IgD-negative memory B cell (primary cell): ENCODE data around the gene DNAJB7. TPM values are rescaled to one million over a fixed set of nuclear protein-coding genes. Genes with fewer than 3 reads are reported as not detected.
"Not testable (repeated sequence)": the region's sequence is repeated elsewhere in the genome, so short reads cannot be mapped to it uniquely, and the experiment has no call there.

ENCODE experiments used
- H3K27ac Mint-ChIP-seq, 3 donors: one replicate each; pipeline ENCODE4 v1.8.0; 2020 to 2022; ENCODE audit warnings: mild to moderate bottlenecking in 3 of 3, mixed read lengths in 3 of 3, moderate library complexity in 1 of 3
- H3K27me3 Mint-ChIP-seq: one replicate; pipeline ENCODE4 v1.8.0; 2021; ENCODE audit warnings: mixed read lengths
- H3K36me3 Mint-ChIP-seq: one replicate; pipeline ENCODE4 v1.8.0; 2020; ENCODE audit warnings: mild to moderate bottlenecking, mixed read lengths
- H3K4me1 Mint-ChIP-seq, 3 donors: one replicate each; pipeline ENCODE4 v1.8.0; 2020 to 2022; ENCODE audit warnings: mixed read lengths in 3 of 3, mild to moderate bottlenecking in 1 of 3
- H3K4me3 Mint-ChIP-seq, 4 donors: one replicate each; pipeline ENCODE4 v1.8.0; 2020 to 2022; ENCODE audit warnings: mild to moderate bottlenecking in 4 of 4, mixed read lengths in 4 of 4, moderate library complexity in 3 of 4
- H3K9me3 Mint-ChIP-seq, 3 donors: one replicate each; pipeline ENCODE4 v1.8.0; 2020 to 2021; ENCODE audit warnings: mixed read lengths in 3 of 3, mild to moderate bottlenecking in 1 of 3
- polyA plus RNA-seq: library from polyadenylated mRNA; unstranded; fragments of 300-500 nt; fragmentation: Illumina TruSeq; gene quantifications from one replicate; pipeline ENCODE4 v1.2.3, GENCODE V29; 2021

Gene DNAJB7
- polyA plus RNA-seq, result 0.09 TPM

GRCh38 chr22:40862013-40862412, at the start of gene DNAJB7:
DNAJB7 (minus strand) TSS chr22:40862113; CDS start chr22:40861994, 119 bp downstream.
- Mint-ChIP-seq H3K4me1 (peaks cover 10 to 31% (median 21%) of the 10 kb centered on the region in 3 donors), H3K27ac (peak within 1 kb of the TSS in 1 of 3 donors; percentile 13), H3K4me3 (peak within 1 kb of the TSS; percentile 7 to 63 (median 29)), H3K36me3 (peaks cover 4% of the 10 kb centered on the region), H3K27me3 (no peaks in the 10 kb centered on the region), H3K9me3 (no peaks in the 10 kb centered on the region)

DNA sequence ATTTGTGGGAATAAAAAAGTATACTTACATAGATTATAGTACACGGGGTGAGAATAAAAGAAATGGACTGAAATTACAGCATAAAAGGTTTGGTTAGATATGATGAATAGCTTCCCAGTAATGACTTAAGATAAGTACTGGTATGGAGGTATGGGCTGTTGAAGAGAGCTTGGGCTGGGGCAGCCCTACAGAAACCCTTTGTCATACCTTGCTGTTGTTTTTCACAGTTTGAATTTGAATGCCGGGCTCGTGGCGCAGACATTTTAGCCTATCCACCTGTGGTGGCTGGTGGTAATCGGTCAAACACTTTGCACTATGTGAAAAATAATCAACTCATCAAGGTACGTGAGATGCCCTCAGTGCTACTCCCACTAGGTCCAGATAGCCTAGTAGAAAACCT, 47.0 kb upstream of the DNAJB7 start:
- H3K9me3 Mint-ChIP-seq, result no peaks in the 10 kb centered on the region
- H3K27ac Mint-ChIP-seq, result no peak overlapping the region
- H3K36me3 Mint-ChIP-seq, result no peaks in the 10 kb centered on the region
- H3K27me3 Mint-ChIP-seq, result no peaks in the 10 kb centered on the region
- H3K4me3 Mint-ChIP-seq, result no peak overlapping the region
- no peaks in the 10 kb centered on the region for H3K4me1 Mint-ChIP-seq

- Mint-ChIP-seq H3K4me3 (no peak overlapping the region), H3K9me3 (no peaks in the 10 kb centered on the region), H3K4me1 (peaks cover 2 to 3% (median 2%) of the 10 kb centered on the region in 3 donors), H3K36me3 (peaks cover 3% of the 10 kb centered on the region), H3K27me3 (no peaks in the 10 kb centered on the region), H3K27ac (no peak overlapping the region)
These were observed 42.2 kb upstream of the DNAJB7 start for GRCh38 chr22:40904101-40904500.

DNA sequence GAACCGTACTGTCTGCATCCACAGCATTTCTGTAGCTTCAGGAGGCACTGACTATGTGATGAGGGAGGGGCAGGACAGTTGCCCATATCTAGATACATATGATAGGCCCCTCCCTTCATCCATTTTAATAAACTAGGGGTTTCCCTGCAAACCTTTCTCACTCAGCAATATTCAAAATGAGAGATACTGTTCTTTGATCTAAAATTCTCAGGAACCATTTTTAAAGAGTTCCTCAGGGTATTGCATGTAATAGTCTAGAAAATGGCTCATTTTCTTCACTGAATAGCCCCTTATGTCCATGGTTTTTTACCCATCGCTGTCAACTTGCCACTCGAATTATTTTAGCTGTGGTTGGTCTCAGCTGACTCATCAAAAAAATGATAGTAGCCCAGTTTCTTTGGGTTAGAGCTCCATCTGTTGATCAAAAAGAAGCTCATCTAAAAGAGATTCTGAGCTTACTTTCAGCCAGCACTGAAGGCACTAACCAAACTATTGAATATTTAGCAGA, 37.0 kb upstream of the DNAJB7 start:
- Mint-ChIP-seq H3K4me3 (peak overlapping the region in 1 of 4 donors; percentile 4), H3K27me3 (no peaks in the 10 kb centered on the region), H3K4me1 (peaks cover 4 to 7% (median 5%) of the 10 kb centered on the region in 3 donors), H3K9me3 (no peaks in the 10 kb centered on the region), H3K27ac (peak overlapping the region in 1 of 3 donors; percentile 35), H3K36me3 (peaks cover 3% of the 10 kb centered on the region)

- H3K4me3 Mint-ChIP-seq, result no peak overlapping the region
- H3K27me3 Mint-ChIP-seq, result no peaks in the 10 kb centered on the region
- no peak overlapping the region for H3K27ac Mint-ChIP-seq
- H3K9me3 Mint-ChIP-seq, result no peaks in the 10 kb centered on the region
- H3K4me1 Mint-ChIP-seq, result peaks cover 4 to 7% (median 5%) of the 10 kb centered on the region in 3 donors
- no peaks in the 10 kb centered on the region for H3K36me3 Mint-ChIP-seq
These were observed 32.5 kb upstream of the DNAJB7 start for GRCh38 chr22:40894417-40894816.

- H3K4me1 Mint-ChIP-seq, result peaks cover 0 to 1% (median 0%) of the 10 kb centered on the region in 3 donors
- peaks cover 3% of the 10 kb centered on the region for H3K36me3 Mint-ChIP-seq
- H3K27ac Mint-ChIP-seq, result no peak overlapping the region
- no peaks in the 10 kb centered on the region for H3K9me3 Mint-ChIP-seq
- no peak overlapping the region for H3K4me3 Mint-ChIP-seq
- H3K27me3 Mint-ChIP-seq, result no peaks in the 10 kb centered on the region
These were observed 29.0 kb upstream of the DNAJB7 start for GRCh38 chr22:40890881-40891280.

DNA sequence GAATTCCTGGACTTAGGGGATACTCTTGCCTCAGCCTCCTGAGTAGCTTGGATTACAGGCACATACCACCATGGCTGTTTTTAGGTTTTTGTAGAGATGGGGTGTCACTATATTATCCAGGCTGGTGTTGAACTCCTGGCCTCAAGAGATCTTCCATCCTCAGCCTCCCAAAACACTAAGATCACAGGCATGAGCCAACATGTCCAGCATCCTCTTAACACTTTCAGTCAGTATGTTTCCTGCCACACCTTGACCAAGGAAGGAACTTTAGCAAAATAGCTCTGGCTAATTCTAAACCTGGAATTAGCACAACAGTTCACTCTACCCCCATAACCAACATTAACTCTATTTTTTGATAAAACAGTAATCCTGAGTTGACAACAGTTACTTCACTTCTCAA, 27.2 kb upstream of the DNAJB7 start:
- Mint-ChIP-seq H3K36me3 (peaks cover 3% of the 10 kb centered on the region), H3K27ac (peak overlapping the region in 1 of 3 donors; percentile 68), H3K4me1 (peaks cover 0 to 1% (median 0%) of the 10 kb centered on the region in 3 donors), H3K4me3 (no peak overlapping the region), H3K27me3 (no peaks in the 10 kb centered on the region), H3K9me3 (no peaks in the 10 kb centered on the region)

DNA sequence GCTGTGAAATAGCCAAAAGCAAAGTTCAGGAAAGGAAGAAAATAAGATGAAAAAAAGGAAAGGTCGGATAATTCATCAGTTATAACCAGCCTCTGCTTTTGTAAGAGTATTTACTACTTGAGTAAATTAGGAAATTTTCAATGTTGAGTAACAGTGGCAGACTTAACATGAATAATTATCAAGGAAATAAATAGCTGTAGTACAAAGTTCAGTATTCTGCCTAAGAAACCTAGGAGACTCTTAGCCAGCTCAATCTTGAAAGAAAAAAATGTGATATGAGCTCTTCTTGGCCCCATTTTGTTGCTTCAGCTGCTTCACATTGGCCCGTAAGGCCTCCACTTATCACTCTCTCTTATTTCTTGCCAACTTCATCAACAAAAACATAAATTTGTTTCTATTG, 17.0 kb upstream of the DNAJB7 start:
- Mint-ChIP-seq H3K27ac (no peak overlapping the region), H3K9me3 (no peaks in the 10 kb centered on the region), H3K4me3 (no peak overlapping the region), H3K27me3 (no peaks in the 10 kb centered on the region), H3K4me1 (peaks cover 0 to 4% (median 2%) of the 10 kb centered on the region in 3 donors), H3K36me3 (peaks cover 1% of the 10 kb centered on the region)

DNA sequence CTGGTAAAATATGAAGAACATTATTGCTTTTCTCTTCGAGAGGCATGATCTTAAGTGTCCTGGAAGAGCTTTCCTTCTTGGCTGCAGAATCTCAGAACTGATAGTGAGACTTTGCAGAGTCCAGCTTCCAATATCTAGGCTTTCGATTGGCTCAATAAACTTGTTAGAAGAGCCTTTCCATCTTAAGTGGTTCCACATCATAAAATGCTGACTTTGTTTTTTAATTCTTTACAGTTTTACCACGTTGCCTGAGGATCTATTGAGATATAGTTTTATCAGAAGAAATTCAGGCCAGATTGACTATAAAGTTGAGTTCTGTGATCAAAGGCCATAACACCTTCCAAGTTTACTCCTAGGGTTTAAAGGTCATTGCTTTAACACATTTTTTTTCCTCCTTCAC, 15.6 kb upstream of the DNAJB7 start:
- H3K27ac Mint-ChIP-seq, result no peak overlapping the region
- H3K27me3 Mint-ChIP-seq, result no peaks in the 10 kb centered on the region
- H3K4me3 Mint-ChIP-seq, result no peak overlapping the region
- H3K36me3 Mint-ChIP-seq, result peaks cover 1% of the 10 kb centered on the region
- H3K9me3 Mint-ChIP-seq, result no peaks in the 10 kb centered on the region
- peaks cover 0 to 4% (median 2%) of the 10 kb centered on the region in 3 donors for H3K4me1 Mint-ChIP-seq

DNA sequence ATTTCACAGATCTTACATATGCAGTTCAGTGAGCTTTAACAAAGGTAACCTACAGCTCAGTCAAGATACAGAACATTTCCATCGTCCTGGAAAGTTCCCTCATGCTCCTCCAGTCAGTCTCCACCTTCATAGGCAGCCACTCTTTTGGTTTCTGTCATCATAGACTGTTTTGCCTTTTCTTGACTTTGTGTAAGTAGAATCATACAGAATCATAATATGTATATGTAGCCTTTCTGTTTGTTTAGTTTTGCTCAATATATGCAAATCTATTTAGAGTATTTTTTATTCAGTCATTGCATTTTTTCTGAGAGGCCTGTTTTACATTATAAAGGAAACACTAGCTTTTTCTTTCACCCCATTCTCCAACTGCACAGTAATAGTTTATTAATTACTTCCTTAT, 15.0 kb upstream of the DNAJB7 start:
- no peak overlapping the region for H3K27ac Mint-ChIP-seq
- H3K9me3 Mint-ChIP-seq, result no peaks in the 10 kb centered on the region
- H3K27me3 Mint-ChIP-seq, result no peaks in the 10 kb centered on the region
- H3K36me3 Mint-ChIP-seq, result peaks cover 1% of the 10 kb centered on the region
- peaks cover 0 to 4% (median 2%) of the 10 kb centered on the region in 3 donors for H3K4me1 Mint-ChIP-seq
- H3K4me3 Mint-ChIP-seq, result no peak overlapping the region

- Mint-ChIP-seq H3K27me3 (no peaks in the 10 kb centered on the region), H3K36me3 (peaks cover 1% of the 10 kb centered on the region), H3K4me1 (peaks cover 0 to under 1% (median 0%) of the 10 kb centered on the region in 3 donors), H3K27ac (peak overlapping the region in 1 of 3 donors; percentile 43), H3K4me3 (no peak overlapping the region), H3K9me3 (no peaks in the 10 kb centered on the region)
These were observed 13.2 kb upstream of the DNAJB7 start for GRCh38 chr22:40875111-40875510.

- H3K27me3 Mint-ChIP-seq, result no peaks in the 10 kb centered on the region
- no peaks in the 10 kb centered on the region for H3K4me1 Mint-ChIP-seq
- peak overlapping the region in 1 of 3 donors; percentile 71 for H3K27ac Mint-ChIP-seq
- peaks cover 1% of the 10 kb centered on the region for H3K36me3 Mint-ChIP-seq
- no peaks in the 10 kb centered on the region for H3K9me3 Mint-ChIP-seq
- no peak overlapping the region for H3K4me3 Mint-ChIP-seq
These were observed 12.1 kb upstream of the DNAJB7 start for GRCh38 chr22:40874016-40874415.

DNA sequence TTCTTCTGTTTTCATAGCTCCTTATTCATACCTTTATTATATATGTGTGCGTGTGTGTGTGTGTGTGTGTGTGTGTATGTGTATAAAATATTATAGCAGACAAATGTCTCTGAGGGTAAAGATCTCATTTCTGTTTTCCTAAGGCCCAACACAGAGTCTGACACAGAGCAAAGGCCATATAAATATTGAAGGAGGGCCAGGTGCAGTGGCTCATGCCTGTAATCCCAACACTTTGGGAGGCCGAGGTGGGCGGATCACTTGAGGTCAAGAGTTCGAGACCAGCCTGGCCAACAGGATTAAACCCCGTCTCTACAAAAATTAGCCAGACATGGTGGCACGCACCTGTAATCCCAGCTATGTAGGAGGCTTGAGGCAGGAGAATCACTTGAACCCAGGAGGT, 6.5 kb upstream of the DNAJB7 start:
- Mint-ChIP-seq H3K27ac (peak overlapping the region in 1 of 3 donors; percentile 36), H3K4me1 (peaks cover 7 to 19% (median 11%) of the 10 kb centered on the region in 3 donors)
- H3K4me3 Mint-ChIP-seq, H3K27me3 Mint-ChIP-seq, H3K9me3 Mint-ChIP-seq, H3K36me3 Mint-ChIP-seq: not testable (repeated sequence)

GRCh38 chr22:40867109-40867508, 5.2 kb upstream of the DNAJB7 start:
- Mint-ChIP-seq H3K27ac (no peak overlapping the region), H3K36me3 (peaks cover 2% of the 10 kb centered on the region), H3K9me3 (no peaks in the 10 kb centered on the region), H3K27me3 (no peaks in the 10 kb centered on the region), H3K4me3 (no peak overlapping the region), H3K4me1 (peaks cover 7 to 25% (median 11%) of the 10 kb centered on the region in 3 donors)

DNA sequence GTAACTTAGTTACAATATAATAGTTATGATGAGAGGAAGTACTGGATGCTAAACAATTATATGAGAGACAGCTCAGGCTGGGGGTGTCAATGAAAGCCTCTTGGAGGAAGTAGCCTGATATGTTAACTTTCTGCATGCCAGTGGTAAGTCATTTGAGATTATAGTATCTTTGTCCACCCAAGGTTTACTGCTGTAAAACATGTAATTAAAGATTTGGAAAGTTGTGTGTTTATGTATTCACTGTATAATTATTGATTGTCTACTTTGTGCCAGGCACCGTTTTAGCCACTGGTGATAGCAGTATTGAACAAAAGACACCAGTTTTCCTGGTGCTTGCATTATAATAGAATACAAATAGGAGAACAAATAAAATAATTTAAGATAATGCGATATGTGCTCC, 624 bp upstream of the DNAJB7 start:
- Mint-ChIP-seq H3K4me1 (peaks cover 10 to 27% (median 19%) of the 10 kb centered on the region in 3 donors), H3K36me3 (peaks cover 4% of the 10 kb centered on the region), H3K27ac (no peak overlapping the region), H3K4me3 (peak overlapping the region in 1 of 4 donors; percentile 7), H3K9me3 (no peaks in the 10 kb centered on the region), H3K27me3 (no peaks in the 10 kb centered on the region)

DNA sequence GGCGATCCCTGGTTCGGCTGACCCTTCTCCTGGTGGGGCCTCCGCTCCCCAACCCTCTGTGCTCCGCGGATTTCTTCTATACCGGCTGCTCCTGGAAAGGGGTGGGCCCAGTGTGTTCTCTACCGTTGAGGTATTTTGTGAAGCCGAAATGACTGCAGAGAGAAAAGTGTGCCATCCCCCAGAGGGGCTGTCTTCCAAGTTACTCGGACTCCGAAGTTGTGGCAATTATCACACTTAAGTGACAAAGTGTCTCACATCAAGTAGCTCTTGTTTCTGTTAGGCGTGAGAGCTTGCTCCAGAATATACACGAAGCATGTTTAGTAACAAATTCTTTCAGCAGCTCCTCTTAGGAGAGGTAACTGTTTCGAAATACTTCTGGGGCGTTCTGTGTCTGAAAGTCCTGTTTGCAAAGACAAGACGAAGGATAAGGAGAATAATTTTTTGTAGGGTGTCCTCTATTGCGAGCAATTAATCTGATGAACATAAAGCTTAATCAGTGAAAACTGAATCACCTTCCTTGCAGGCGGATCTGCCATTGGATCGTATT, 4.5 kb downstream of the DNAJB7 start:
- H3K4me3 Mint-ChIP-seq, result peak overlapping the region; percentile 96 to 99 (median 98)
- H3K4me1 Mint-ChIP-seq, result peaks cover 22 to 39% (median 31%) of the 10 kb centered on the region in 3 donors
- peaks cover 3% of the 10 kb centered on the region for H3K36me3 Mint-ChIP-seq
- peak overlapping the region; percentile 96 to 100 (median 100) for H3K27ac Mint-ChIP-seq
- H3K27me3 Mint-ChIP-seq, result no peaks in the 10 kb centered on the region
- H3K9me3 Mint-ChIP-seq, result no peaks in the 10 kb centered on the region
